ENCODE measurements around the gene WDR64. TPM values are rescaled to one million over a fixed set of nuclear protein-coding genes. Genes with fewer than 3 reads are reported as not detected.
"Not testable (repeated sequence)": the region's sequence is repeated elsewhere in the genome, so short reads cannot be mapped to it uniquely, and the experiment has no call there.

Gene WDR64
- total RNA-seq, 1 donor from 2014 or later: not detected

DNA sequence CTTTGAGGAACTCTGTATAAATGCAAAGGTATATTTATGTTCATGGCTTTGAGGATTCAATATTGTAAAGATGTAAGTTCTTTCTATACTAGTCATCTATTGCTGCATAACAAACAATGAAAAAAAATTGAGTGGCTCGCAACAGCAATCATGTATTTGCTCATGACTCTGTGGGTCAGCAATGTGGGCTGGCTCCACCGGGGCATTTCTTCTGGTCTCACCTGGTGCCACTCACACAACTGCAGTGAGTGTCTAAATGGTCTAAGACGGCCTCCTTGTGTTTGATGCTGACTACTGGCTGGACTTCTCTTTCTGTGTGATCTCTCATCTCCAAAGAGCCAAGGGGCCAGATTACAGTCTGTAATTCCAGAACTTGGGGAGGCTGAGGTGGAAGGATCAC lies 150.8 kb downstream of the WDR64 start:
- DNase-seq (ENCODE audit: low read depth, low spot score): no peak
- Mint-ChIP-seq H3K4me3 (no peak overlapping the region), H3K27me3 (ENCODE audit: low read depth) (peaks cover 6% of the 10 kb centered on the region), H3K9me3 (no peaks in the 10 kb centered on the region), H3K4me1 (no peaks in the 10 kb centered on the region), H3K27ac (ENCODE audit: unreplicated experiment) (no peak overlapping the region), H3K36me3 (ENCODE audit: low read depth) (no peaks in the 10 kb centered on the region)
- TF ChIP-seq, protein P1, sequence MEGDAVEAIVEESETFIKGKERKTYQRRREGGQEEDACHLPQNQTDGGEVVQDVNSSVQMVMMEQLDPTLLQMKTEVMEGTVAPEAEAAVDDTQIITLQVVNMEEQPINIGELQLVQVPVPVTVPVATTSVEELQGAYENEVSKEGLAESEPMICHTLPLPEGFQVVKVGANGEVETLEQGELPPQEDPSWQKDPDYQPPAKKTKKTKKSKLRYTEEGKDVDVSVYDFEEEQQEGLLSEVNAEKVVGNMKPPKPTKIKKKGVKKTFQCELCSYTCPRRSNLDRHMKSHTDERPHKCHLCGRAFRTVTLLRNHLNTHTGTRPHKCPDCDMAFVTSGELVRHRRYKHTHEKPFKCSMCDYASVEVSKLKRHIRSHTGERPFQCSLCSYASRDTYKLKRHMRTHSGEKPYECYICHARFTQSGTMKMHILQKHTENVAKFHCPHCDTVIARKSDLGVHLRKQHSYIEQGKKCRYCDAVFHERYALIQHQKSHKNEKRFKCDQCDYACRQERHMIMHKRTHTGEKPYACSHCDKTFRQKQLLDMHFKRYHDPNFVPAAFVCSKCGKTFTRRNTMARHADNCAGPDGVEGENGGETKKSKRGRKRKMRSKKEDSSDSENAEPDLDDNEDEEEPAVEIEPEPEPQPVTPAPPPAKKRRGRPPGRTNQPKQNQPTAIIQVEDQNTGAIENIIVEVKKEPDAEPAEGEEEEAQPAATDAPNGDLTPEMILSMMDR (conservative IDR thresholded peaks at IDR 0.05): no peak

DNA sequence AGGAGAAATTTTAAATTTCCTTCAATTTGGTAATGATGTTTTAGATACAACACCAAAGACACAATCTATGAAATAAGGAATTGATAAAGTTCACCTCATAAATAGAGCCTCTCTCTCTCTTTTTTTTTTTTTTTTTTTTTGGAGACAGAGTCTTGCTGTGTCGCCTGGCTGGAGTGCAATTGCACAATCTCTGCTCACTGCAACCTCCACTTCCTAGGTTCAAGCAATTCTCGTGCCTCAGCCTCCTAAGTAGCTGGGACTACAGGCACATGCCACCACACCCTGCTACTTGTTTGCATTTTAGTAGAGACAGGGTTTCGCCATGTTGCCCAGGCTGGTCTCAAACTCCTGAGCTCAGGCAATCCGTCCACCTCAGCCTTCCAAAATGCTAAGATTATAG lies 152.6 kb downstream of the WDR64 start:
- not testable (repeated sequence) for H3K9me3 Mint-ChIP-seq; DNase-seq (ENCODE audit: low read depth, low spot score); H3K27ac Mint-ChIP-seq (ENCODE audit: unreplicated experiment); H3K4me1 Mint-ChIP-seq; H3K27me3 Mint-ChIP-seq (ENCODE audit: low read depth); H3K36me3 Mint-ChIP-seq (ENCODE audit: low read depth); H3K4me3 Mint-ChIP-seq

GRCh38 chr1:241808265-241808664 lies 156.2 kb downstream of the WDR64 start:
- TF ChIP-seq, protein P1 (conservative IDR thresholded peaks at IDR 0.05): no peak
- H3K4me1 Mint-ChIP-seq: no peaks in the 10 kb centered on the region
- H3K27me3 Mint-ChIP-seq (ENCODE audit: low read depth): no peaks in the 10 kb centered on the region
- DNase-seq (ENCODE audit: low read depth, low spot score): no peak
- H3K27ac Mint-ChIP-seq (ENCODE audit: unreplicated experiment): no peak overlapping the region
- H3K36me3 Mint-ChIP-seq (ENCODE audit: low read depth): no peaks in the 10 kb centered on the region
- H3K9me3 Mint-ChIP-seq: no peaks in the 10 kb centered on the region
- no peak overlapping the region for H3K4me3 Mint-ChIP-seq

GRCh38 chr1:241810769-241811405 lies 158.8 kb downstream of the WDR64 start:
- Mint-ChIP-seq H3K27me3 (ENCODE audit: low read depth) (no peaks in the 10 kb centered on the region), H3K36me3 (ENCODE audit: low read depth) (no peaks in the 10 kb centered on the region), H3K27ac (ENCODE audit: unreplicated experiment) (no peak overlapping the region), H3K4me1 (no peaks in the 10 kb centered on the region), H3K9me3 (no peaks in the 10 kb centered on the region), H3K4me3 (no peak overlapping the region)
- TF ChIP-seq, protein P1 (conservative IDR thresholded peaks at IDR 0.05): no peak
- no peak for DNase-seq (ENCODE audit: low read depth, low spot score)

DNA sequence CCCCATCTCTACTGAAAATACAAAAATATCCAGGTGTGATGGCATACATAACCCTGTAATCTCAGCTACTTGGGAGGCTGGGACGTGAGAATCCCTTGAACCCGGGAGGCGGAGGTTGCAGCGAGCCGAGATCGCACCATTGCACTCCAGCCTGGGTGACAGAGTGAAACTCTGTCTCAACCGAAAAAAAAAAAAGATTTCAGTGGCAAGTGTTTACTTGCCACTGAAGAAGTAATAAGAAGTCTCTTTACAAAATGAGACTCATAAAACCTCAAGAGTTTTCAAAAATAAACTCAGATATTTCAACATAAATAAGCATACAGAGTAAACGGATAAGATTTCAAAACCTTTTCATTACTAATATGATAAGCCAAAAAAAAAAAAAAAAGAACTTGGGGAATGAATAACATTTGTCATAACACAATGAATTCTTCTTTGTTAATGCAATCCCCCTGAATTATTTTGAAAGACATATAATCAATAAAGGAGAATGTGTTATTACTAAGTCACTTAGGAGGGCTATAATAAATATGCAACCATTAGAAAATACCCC lies 161.8 kb downstream of the WDR64 start:
- H3K4me3 Mint-ChIP-seq: no peak overlapping the region
- H3K36me3 Mint-ChIP-seq (ENCODE audit: low read depth): no peaks in the 10 kb centered on the region
- H3K4me1 Mint-ChIP-seq: no peaks in the 10 kb centered on the region
- H3K9me3 Mint-ChIP-seq: no peaks in the 10 kb centered on the region
- TF ChIP-seq, protein P1 (conservative IDR thresholded peaks at IDR 0.05): no peak
- DNase-seq (ENCODE audit: low read depth, low spot score): no peak
- peaks cover 8% of the 10 kb centered on the region for H3K27me3 Mint-ChIP-seq (ENCODE audit: low read depth)
- H3K27ac Mint-ChIP-seq (ENCODE audit: unreplicated experiment): no peak overlapping the region

- Mint-ChIP-seq H3K9me3 (no peaks in the 10 kb centered on the region), H3K27me3 (ENCODE audit: low read depth) (peaks cover 8% of the 10 kb centered on the region), H3K4me3 (no peak overlapping the region), H3K27ac (ENCODE audit: unreplicated experiment) (no peak overlapping the region), H3K4me1 (no peaks in the 10 kb centered on the region), H3K36me3 (ENCODE audit: low read depth) (no peaks in the 10 kb centered on the region)
- DNase-seq (ENCODE audit: low read depth, low spot score): no peak
- TF ChIP-seq, protein P1 (conservative IDR thresholded peaks at IDR 0.05): no peak
These were observed 163.9 kb downstream of the WDR64 start for GRCh38 chr1:241816008-241816407.

Data from neural crest cell (in vitro differentiated cells).